Effector memory CD4-positive, alpha-beta T cell (primary cell): ENCODE results near the gene NOS1AP.

Experiments used
- DNase-seq, 3 donors: peaks; one replicate each; pipeline ENCODE4 v3.0.0-alpha.2; 2020
- H3K27ac ChIP-seq: 2 replicates; pipeline ENCODE4 v1.7.0; 2013; ENCODE audit warnings: mild to moderate bottlenecking, low read length, moderate library complexity; ENCODE audit not compliant: insufficient read depth, poor library complexity, severe bottlenecking
- H3K27me3 ChIP-seq: replicated peaks from 2 replicates; pipeline ENCODE4 v1.7.0; 2013; ENCODE audit warnings: mild to moderate bottlenecking, low read length; ENCODE audit not compliant: insufficient read depth, control insufficient read depth, poor library complexity, severe bottlenecking
- H3K36me3 ChIP-seq: 2 replicates; pipeline ENCODE4 v1.7.0; 2013; ENCODE audit warnings: mild to moderate bottlenecking, low read length, moderate library complexity; ENCODE audit not compliant: control insufficient read depth, insufficient read depth
- H3K4me1 ChIP-seq: 2 replicates; pipeline ENCODE4 v1.7.0; 2013; ENCODE audit warnings: low read length, mild to moderate bottlenecking; ENCODE audit not compliant: control insufficient read depth, insufficient read depth, poor library complexity, severe bottlenecking
- H3K4me3 ChIP-seq: 2 replicates; pipeline ENCODE4 v1.7.0; 2013; ENCODE audit warnings: low read length, low read depth, mild to moderate bottlenecking; ENCODE audit not compliant: insufficient read depth, poor library complexity, severe bottlenecking
- H3K9me3 ChIP-seq: 2 replicates; pipeline ENCODE4 v1.7.0; 2013; ENCODE audit warnings: mild to moderate bottlenecking, low read length, moderate library complexity; ENCODE audit not compliant: control insufficient read depth

The NOS1AP gene

GRCh38 chr1:162144268-162144667 lies 74.8 kb downstream of the NOS1AP start:
- no peaks in the 10 kb centered on the region for H3K9me3 ChIP-seq
- no peak overlapping the region for H3K27ac ChIP-seq
- H3K36me3 ChIP-seq, result no peaks in the 10 kb centered on the region
- DNase-seq, result no peak
- H3K27me3 ChIP-seq, result no peaks in the 10 kb centered on the region
- H3K4me3 ChIP-seq, result no peak overlapping the region
- no peaks in the 10 kb centered on the region for H3K4me1 ChIP-seq

DNA sequence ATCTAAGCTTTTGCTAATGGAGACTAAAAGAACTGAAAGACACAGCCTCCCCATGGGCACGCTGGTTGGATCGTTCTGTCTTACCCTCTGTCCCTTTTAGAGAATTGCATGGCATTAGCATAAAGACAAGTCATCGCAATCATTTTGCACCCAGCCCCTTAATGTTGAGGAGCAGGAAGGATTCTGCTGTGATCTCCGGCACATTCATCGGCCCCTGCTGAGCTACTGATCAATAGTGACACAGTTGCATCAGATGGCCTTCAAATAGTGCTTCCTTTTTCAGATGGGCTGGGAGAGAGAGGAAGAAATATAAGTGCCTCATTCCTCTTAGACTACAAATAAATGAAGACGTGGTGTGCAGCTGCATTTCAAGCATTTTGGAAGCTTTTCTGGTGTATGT lies 75.4 kb downstream of the NOS1AP start:
- no peak overlapping the region for H3K4me3 ChIP-seq
- no peak overlapping the region for H3K27ac ChIP-seq
- no peaks in the 10 kb centered on the region for H3K9me3 ChIP-seq
- no peaks in the 10 kb centered on the region for H3K27me3 ChIP-seq
- no peaks in the 10 kb centered on the region for H3K36me3 ChIP-seq
- no peak for DNase-seq
- H3K4me1 ChIP-seq, result no peaks in the 10 kb centered on the region

DNA sequence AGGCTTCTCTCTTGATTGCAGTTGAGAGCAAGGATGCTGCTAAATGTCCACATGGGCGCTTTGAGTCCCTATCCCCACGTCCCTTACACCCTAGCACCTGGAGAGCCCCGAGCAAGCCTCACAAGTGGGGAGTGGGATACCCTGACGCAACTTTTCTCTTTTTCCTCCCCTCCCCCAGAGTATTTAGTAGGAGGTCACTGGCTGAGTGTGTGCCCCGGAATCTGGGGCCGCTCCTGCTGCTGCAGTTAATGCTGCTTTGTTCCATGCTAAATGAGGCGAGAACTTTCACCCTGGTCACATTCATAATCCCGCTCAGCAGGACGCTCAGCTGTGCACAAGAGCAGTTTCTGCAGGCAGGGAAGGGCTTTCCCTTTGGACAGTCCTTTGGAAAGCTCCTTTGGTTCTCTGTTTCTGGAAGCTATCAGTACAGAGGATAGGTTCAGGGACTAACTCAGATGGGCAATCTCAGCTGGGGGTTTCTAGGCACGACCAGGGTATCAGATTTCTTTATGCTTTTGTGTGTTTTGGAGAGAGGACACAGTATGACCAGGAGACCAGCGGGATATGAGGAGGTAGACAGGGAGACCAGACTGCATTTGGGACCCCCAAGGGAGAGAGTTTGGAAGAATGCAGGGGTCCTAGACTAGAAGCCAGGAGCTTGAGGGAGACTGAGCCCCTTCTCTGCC lies 75.9 kb downstream of the NOS1AP start:
- H3K9me3 ChIP-seq, result no peaks in the 10 kb centered on the region
- H3K4me1 ChIP-seq, result no peaks in the 10 kb centered on the region
- H3K27me3 ChIP-seq, result no peaks in the 10 kb centered on the region
- H3K27ac ChIP-seq, result no peak overlapping the region
- H3K4me3 ChIP-seq, result no peak overlapping the region
- DNase-seq, result no peak
- H3K36me3 ChIP-seq, result no peaks in the 10 kb centered on the region

GRCh38 chr1:162145966-162146696 lies 76.6 kb downstream of the NOS1AP start:
- H3K27me3 ChIP-seq, result no peaks in the 10 kb centered on the region
- H3K4me3 ChIP-seq, result no peak overlapping the region
- H3K4me1 ChIP-seq, result no peaks in the 10 kb centered on the region
- H3K27ac ChIP-seq, result no peak overlapping the region
- DNase-seq, result no peak
- no peaks in the 10 kb centered on the region for H3K36me3 ChIP-seq
- H3K9me3 ChIP-seq, result no peaks in the 10 kb centered on the region

DNA sequence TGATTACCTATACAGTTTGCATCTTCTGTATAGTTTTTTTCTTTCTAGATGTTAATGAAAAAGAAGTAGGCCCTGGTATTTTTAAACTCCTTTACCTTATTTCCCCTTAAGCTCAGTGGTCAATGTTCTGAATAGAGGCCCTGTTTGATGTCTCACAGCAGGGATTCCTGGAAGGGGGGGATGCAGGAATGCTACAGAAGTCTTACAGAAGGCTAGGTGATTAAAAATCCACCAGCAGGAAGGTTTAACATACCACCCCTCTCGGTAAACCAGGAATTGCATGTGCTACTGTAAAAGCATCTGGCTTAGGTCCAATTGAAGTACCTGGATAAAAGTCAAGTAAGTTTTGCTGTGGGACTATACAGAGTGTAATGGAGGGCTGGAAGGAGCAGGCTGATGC lies 78.3 kb downstream of the NOS1AP start:
- H3K4me3 ChIP-seq, result no peak overlapping the region
- no peak for DNase-seq
- no peaks in the 10 kb centered on the region for H3K4me1 ChIP-seq
- H3K27me3 ChIP-seq, result no peaks in the 10 kb centered on the region
- H3K27ac ChIP-seq, result no peak overlapping the region
- no peaks in the 10 kb centered on the region for H3K36me3 ChIP-seq
- H3K9me3 ChIP-seq, result no peaks in the 10 kb centered on the region

GRCh38 chr1:162150112-162150511 lies 80.6 kb downstream of the NOS1AP start:
- no peaks in the 10 kb centered on the region for H3K4me1 ChIP-seq
- no peak overlapping the region for H3K27ac ChIP-seq
- no peak for DNase-seq
- no peaks in the 10 kb centered on the region for H3K27me3 ChIP-seq
- no peaks in the 10 kb centered on the region for H3K36me3 ChIP-seq
- H3K9me3 ChIP-seq, result no peaks in the 10 kb centered on the region
- no peak overlapping the region for H3K4me3 ChIP-seq

GRCh38 chr1:162151900-162152829 lies 82.7 kb downstream of the NOS1AP start:
- Histone ChIP-seq H3K27ac (no peak overlapping the region), H3K4me3 (no peak overlapping the region), H3K9me3 (no peaks in the 10 kb centered on the region), H3K36me3 (no peaks in the 10 kb centered on the region), H3K27me3 (no peaks in the 10 kb centered on the region), H3K4me1 (no peaks in the 10 kb centered on the region)
- DNase-seq, result no peak

DNA sequence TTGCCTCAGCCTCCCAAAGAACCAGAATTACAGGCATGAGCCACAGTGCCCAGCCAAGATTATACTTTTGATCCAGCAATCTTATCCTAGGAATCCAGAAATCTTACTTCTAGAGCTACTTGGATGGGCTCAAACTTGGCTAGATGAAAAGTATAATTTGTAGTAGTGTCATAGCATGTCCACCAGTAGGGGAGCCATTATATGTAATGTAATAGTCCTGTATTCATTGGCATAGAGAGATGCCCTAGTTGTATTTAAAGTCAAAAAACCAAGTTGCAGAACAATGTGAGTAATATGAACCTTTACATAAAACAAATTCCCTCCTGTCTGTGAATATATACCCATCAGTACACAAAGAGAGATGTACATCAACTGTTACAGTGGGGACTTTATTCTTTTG lies 83.9 kb downstream of the NOS1AP start:
- Histone ChIP-seq H3K36me3 (no peaks in the 10 kb centered on the region), H3K4me1 (no peaks in the 10 kb centered on the region), H3K4me3 (no peak overlapping the region), H3K27me3 (no peaks in the 10 kb centered on the region), H3K9me3 (no peaks in the 10 kb centered on the region), H3K27ac (no peak overlapping the region)
- no peak for DNase-seq

DNA sequence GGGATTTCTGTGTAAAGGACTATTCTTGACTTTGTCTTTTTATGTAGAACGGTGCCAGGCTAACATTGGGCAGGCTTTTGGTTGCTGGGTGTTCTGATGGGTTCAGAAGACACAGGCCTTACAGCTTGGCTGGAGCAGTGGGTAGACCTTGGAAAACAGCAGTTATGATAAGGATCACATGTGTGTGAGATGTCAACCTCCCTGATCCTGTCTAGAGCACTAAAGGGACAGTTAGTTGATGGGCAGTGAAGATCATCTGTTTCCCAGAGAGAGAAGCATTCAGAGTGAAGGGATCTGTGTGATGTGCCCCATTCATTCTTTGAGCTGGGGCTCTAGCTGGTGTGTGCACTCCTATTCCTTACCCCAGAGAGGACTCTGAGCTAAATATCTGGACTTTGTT lies 88.0 kb downstream of the NOS1AP start:
- no peak for DNase-seq
- Histone ChIP-seq H3K27ac (no peak overlapping the region), H3K27me3 (peaks cover under 1% of the 10 kb centered on the region), H3K36me3 (no peaks in the 10 kb centered on the region), H3K4me1 (no peaks in the 10 kb centered on the region), H3K4me3 (no peak overlapping the region), H3K9me3 (no peaks in the 10 kb centered on the region)
